Kidney (tissue), 14 donors: Measurements from ENCODE around the gene ARHGEF1. TPM values are rescaled to one million over a fixed set of nuclear protein-coding genes. Genes with fewer than 3 reads are reported as not detected.

ENCODE experiments used
- DNase-seq, 5 donors: peaks; one replicate each; pipeline ENCODE4 v3.0.0-alpha.2; 2013 to 2020
- FAIRE-seq: peaks from 2 replicates; lab custom pipeline; 2012; peaks lifted over from hg19 to GRCh38; lab: Jason Lieb, UNC
- H3K27ac ChIP-seq, 2 donors: one replicate each; pipeline ENCODE4 v1.7.0; 2013; ENCODE audit warnings: low read depth in 2 of 2, low read length in 2 of 2, inconsistent platforms in 1 of 2
- H3K27me3 ChIP-seq: one replicate; pipeline ENCODE4 v1.7.1; 2013; ENCODE audit warnings: low read length, inconsistent platforms; ENCODE audit not compliant: control insufficient read depth, insufficient read depth
- H3K36me3 ChIP-seq, 3 donors: one replicate each; pipeline versions ENCODE4 v1.7.0 to v1.7.1; 2013; ENCODE audit warnings: low read length in 3 of 3, control low read depth in 1 of 3, inconsistent platforms in 1 of 3; ENCODE audit not compliant: insufficient read depth in 3 of 3, control insufficient read depth in 2 of 3
- H3K4me1 ChIP-seq, 3 donors: one replicate each; pipeline versions ENCODE4 v1.7.0 to v1.7.1; 2013; ENCODE audit warnings: low read length in 3 of 3, inconsistent platforms in 1 of 3, low read depth in 1 of 3; ENCODE audit not compliant: control insufficient read depth in 2 of 3, insufficient read depth in 2 of 3
- H3K4me3 ChIP-seq, 3 donors: one replicate each; pipeline versions ENCODE4 v1.7.0 to v1.8.1; 2013; ENCODE audit warnings: low read length in 3 of 3, control low read depth in 1 of 3, inconsistent platforms in 1 of 3
- H3K9ac ChIP-seq, 3 donors: one replicate each; pipeline versions ENCODE4 v1.7.0 to v1.7.1; 2013; ENCODE audit warnings: low read length in 3 of 3, control low read depth in 1 of 3, inconsistent platforms in 1 of 3
- H3K9me3 ChIP-seq, 3 donors: one replicate each; pipeline versions ENCODE4 v1.7.0 to v1.7.1; 2013; ENCODE audit warnings: low read length in 3 of 3, control low read depth in 1 of 3, inconsistent platforms in 1 of 3; ENCODE audit not compliant: control insufficient read depth in 2 of 3, insufficient read depth in 1 of 3
- CTCF ChIP-seq: IDR thresholded peaks from 3 replicates; pipeline ENCODE4 v1.5.1; 2012; ENCODE audit warnings: mild to moderate bottlenecking, moderate library complexity, borderline replicate concordance; ENCODE audit not compliant: insufficient read depth; ENCODE audit errors: extremely low read depth
- intact Hi-C: fragments of 100-400 bp; cut with DNase I; formaldehyde crosslinking; loops from one replicate; pipeline ENCODE4 v1.11.1; 2022
- polyA plus RNA-seq: library from polyadenylated mRNA; stranded (reverse); fragments of 350-450 nt; fragmentation: Illumina TruSeq; extraction: RNeasy Lipid Tissue Mini Kit (QIAGEN cat#74804); gene quantifications from one replicate; pipeline ENCODE4 v1.2.3, GENCODE V29; 2014; ENCODE audit warnings: low read depth, low replicate concordance; ENCODE audit not compliant: insufficient read depth
- total RNA-seq: library from RNA; stranded (reverse); fragmentation: NEBNext Ultra II Directional; extraction: Animal tissue kit (Norgen Biotek cat#: 25700); gene quantifications from one replicate; pipeline ENCODE4 v1.2.1, GENCODE V29; 2021
- donor health status: control.
- donor health status: control.
- donor health status: control.
- donor health status: control.
- donor health status: control.
- donor health status: DM: yes; HTN: yes; CAD: no.
- donor health status: Normal renal cell carcinoma (clear cell type).

Gene ARHGEF1
- total and polyA plus RNA-seq, 2 donors from 2014 or later, result 39.0 to 139 TPM

- TF ChIP-seq CTCF, result no peak
- intact Hi-C loops, result no loop called here
Measured at GRCh38 chr19:41924151-41925145, 41.5 kb downstream of the ARHGEF1 start.

GRCh38 chr19:41925208-41926003 is 42.4 kb downstream of the ARHGEF1 start:
- no peak for FAIRE-seq
- Histone ChIP-seq H3K4me3 (no peak overlapping the region), H3K9me3 (no peaks in the 10 kb centered on the region), H3K36me3 (no peaks in the 10 kb centered on the region), H3K27ac (no peak overlapping the region), H3K27me3 (peaks cover 72% of the 10 kb centered on the region), H3K4me1 (peaks cover 0 to 6% (median 4%) of the 10 kb centered on the region in 3 donors), H3K9ac (no peak overlapping the region)
- TF ChIP-seq CTCF, result no peak
- no peak for DNase-seq
- intact Hi-C loops, result no loop called here

More at GRCh38 chr19:41924151-41925145, 41.5 kb downstream of the ARHGEF1 start:
- Histone ChIP-seq H3K4me1 (peaks cover 0 to 6% (median 4%) of the 10 kb centered on the region in 3 donors), H3K36me3 (no peaks in the 10 kb centered on the region), H3K9me3 (peaks cover 0 to 4% (median 0%) of the 10 kb centered on the region in 3 donors), H3K27me3 (peaks cover 68% of the 10 kb centered on the region), H3K9ac (no peak overlapping the region), H3K4me3 (no peak overlapping the region), H3K27ac (no peak overlapping the region)
- DNase-seq, result no peak
- no peak for FAIRE-seq

GRCh38 chr19:41926028-41926762 is 43.2 kb downstream of the ARHGEF1 start:
- Histone ChIP-seq H3K9me3 (no peaks in the 10 kb centered on the region), H3K4me1 (peaks cover 0 to 6% (median 4%) of the 10 kb centered on the region in 3 donors), H3K27ac (no peak overlapping the region), H3K27me3 (peaks cover 76% of the 10 kb centered on the region), H3K36me3 (no peaks in the 10 kb centered on the region), H3K9ac (no peak overlapping the region), H3K4me3 (no peak overlapping the region)
- DNase-seq, result no peak
- no peak for TF ChIP-seq CTCF
- no peak for FAIRE-seq
- intact Hi-C loops, result no loop called here
